ENCODE data around the gene PDZD2. TPM values are rescaled to one million over a fixed set of nuclear protein-coding genes. Genes with fewer than 3 reads are reported as not detected.
"Not testable (repeated sequence)": the region's sequence is repeated elsewhere in the genome, so short reads cannot be mapped to it uniquely, and the experiment has no call there.

PDZD2 gene
- total RNA-seq, 1 donor from 2014 or later = 1.1 TPM

DNA sequence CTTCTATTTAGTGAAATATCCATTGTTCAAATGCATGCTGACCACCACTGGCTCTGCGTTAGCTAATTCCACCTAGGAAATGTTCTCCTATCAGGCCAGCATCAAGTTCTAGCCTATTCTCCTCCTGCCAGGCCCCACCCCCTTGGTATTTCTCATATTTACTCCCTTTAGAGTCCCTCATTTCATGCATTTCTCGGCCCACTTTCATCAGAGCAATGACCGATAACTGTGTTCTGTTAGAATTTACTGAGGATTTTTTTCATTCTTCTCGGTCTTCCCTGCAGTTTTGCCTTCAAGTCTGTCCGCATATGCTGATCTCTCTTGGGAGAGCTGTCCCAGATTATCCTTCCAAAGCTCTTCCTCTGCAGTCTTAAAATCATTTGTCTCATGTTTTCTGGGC is 391.8 kb downstream of the PDZD2 start:
- Mint-ChIP-seq H3K9me3 (no peaks in the 10 kb centered on the region), H3K4me1 (peaks cover 38% of the 10 kb centered on the region), H3K4me3 (no peak overlapping the region), H3K27ac (peak overlapping the region; percentile 5), H3K36me3 (no peaks in the 10 kb centered on the region), H3K27me3 (ENCODE audit: insufficient read depth, low read depth) (peaks cover 7% of the 10 kb centered on the region)
- no peak for DNase-seq (ENCODE audit: low spot score)
- Histone ChIP-seq H3K9ac (no peak overlapping the region), H3K4me1 (peaks cover 14% of the 10 kb centered on the region), H4K20me1 (ENCODE audit: low read depth) (no peaks in the 10 kb centered on the region), H2AFZ (replicated peaks) (no peak overlapping the region), H3K36me3 (no peaks in the 10 kb centered on the region), H3K9me3 (ENCODE audit: low read depth) (no peaks in the 10 kb centered on the region), H3K27me3 (no peaks in the 10 kb centered on the region), H3F3A (ENCODE audit: low read depth) (peaks cover 8% of the 10 kb centered on the region), H3K4me2 (no peak overlapping the region), H3K79me2 (ENCODE audit: low read depth) (no peaks in the 10 kb centered on the region), H3K27ac (no peak overlapping the region), H3K4me3 (no peak overlapping the region)
- TF ChIP-seq EZH2phosphoT487 (IDR thresholded peaks at IDR 0.05) (no peak), EZH2 (IDR thresholded peaks at IDR 0.05) (no peak)
- TF ChIP-seq, protein P1, sequence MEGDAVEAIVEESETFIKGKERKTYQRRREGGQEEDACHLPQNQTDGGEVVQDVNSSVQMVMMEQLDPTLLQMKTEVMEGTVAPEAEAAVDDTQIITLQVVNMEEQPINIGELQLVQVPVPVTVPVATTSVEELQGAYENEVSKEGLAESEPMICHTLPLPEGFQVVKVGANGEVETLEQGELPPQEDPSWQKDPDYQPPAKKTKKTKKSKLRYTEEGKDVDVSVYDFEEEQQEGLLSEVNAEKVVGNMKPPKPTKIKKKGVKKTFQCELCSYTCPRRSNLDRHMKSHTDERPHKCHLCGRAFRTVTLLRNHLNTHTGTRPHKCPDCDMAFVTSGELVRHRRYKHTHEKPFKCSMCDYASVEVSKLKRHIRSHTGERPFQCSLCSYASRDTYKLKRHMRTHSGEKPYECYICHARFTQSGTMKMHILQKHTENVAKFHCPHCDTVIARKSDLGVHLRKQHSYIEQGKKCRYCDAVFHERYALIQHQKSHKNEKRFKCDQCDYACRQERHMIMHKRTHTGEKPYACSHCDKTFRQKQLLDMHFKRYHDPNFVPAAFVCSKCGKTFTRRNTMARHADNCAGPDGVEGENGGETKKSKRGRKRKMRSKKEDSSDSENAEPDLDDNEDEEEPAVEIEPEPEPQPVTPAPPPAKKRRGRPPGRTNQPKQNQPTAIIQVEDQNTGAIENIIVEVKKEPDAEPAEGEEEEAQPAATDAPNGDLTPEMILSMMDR (IDR thresholded peaks at IDR 0.05) = no peak

DNA sequence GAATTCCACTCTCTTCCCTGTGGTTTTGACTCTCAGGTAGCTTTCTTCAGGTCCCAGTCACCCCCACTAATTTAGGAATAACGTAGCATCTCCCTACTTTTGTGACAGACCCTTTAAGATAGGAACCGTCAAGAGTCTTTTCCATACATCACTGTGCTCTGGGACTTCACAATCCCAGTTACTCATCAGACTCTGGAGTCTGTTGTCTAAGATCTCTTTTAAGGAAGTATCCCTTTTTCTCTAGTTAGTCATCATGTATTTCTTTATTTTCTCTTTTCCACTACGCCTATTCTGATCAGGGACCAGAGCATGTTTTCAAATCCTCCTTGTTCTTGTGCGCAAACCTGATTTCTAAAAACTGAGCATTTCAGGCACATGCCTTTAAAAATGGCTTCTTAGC is 392.2 kb downstream of the PDZD2 start:
- no peak overlapping the region for H2AFZ ChIP-seq (replicated peaks)
- H3K9me3 ChIP-seq (ENCODE audit: low read depth) = no peaks in the 10 kb centered on the region
- Mint-ChIP-seq H3K9me3 (no peaks in the 10 kb centered on the region), H3K36me3 (no peaks in the 10 kb centered on the region), H3K4me3 (no peak overlapping the region), H3K4me1 (peaks cover 38% of the 10 kb centered on the region), H3K27me3 (ENCODE audit: insufficient read depth, low read depth) (peaks cover 7% of the 10 kb centered on the region), H3K27ac (peak overlapping the region; percentile 0)
- H3K4me3 ChIP-seq = no peak overlapping the region
- H3K27ac ChIP-seq = no peak overlapping the region
- no peak for DNase-seq (ENCODE audit: low spot score)
- TF ChIP-seq EZH2phosphoT487 (IDR thresholded peaks at IDR 0.05) = no peak
- no peak for TF ChIP-seq EZH2 (IDR thresholded peaks at IDR 0.05)
- TF ChIP-seq, protein P1 (IDR thresholded peaks at IDR 0.05) = no peak
- no peaks in the 10 kb centered on the region for H3K27me3 ChIP-seq
- H3K79me2 ChIP-seq (ENCODE audit: low read depth) = no peaks in the 10 kb centered on the region
- H3K36me3 ChIP-seq = no peaks in the 10 kb centered on the region
- peaks cover 8% of the 10 kb centered on the region for H3F3A ChIP-seq (ENCODE audit: low read depth)
- no peak overlapping the region for H3K4me2 ChIP-seq
- no peaks in the 10 kb centered on the region for H4K20me1 ChIP-seq (ENCODE audit: low read depth)
- H3K9ac ChIP-seq = no peak overlapping the region
- peaks cover 14% of the 10 kb centered on the region for H3K4me1 ChIP-seq

DNA sequence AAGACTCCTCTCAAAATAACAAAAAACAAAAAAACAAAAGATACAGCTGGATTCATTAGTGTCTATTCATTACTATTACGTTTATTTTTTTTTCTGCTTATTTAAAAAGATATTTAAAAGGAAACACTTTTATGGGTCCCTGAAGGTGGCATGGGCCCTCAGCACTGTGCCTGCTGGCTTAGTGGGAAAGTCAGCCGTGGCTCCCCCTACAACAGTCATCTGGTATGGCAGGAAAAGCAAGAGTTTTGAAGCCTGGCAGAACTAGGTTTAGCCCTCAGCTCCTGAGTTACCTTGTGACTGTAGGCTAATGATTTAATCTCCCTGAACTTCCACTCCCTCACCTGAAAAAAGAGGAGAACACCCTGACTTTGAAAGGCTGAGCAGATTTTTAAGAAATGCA is 399.6 kb downstream of the PDZD2 start:
- no peak overlapping the region for H3K9ac ChIP-seq
- Mint-ChIP-seq H3K4me1 (peaks cover 17% of the 10 kb centered on the region), H3K4me3 (no peak overlapping the region), H3K27me3 (ENCODE audit: insufficient read depth, low read depth) (peaks cover 9% of the 10 kb centered on the region), H3K36me3 (peaks cover 7% of the 10 kb centered on the region), H3K9me3 (peaks cover 23% of the 10 kb centered on the region), H3K27ac (no peak overlapping the region)
- no peaks in the 10 kb centered on the region for H4K20me1 ChIP-seq (ENCODE audit: low read depth)
- H3K79me2 ChIP-seq (ENCODE audit: low read depth) = no peaks in the 10 kb centered on the region
- no peaks in the 10 kb centered on the region for H3K9me3 ChIP-seq (ENCODE audit: low read depth)
- H3K4me3 ChIP-seq = no peak overlapping the region
- no peak overlapping the region for H3K4me2 ChIP-seq
- H3K27ac ChIP-seq = no peak overlapping the region
- peaks cover 7% of the 10 kb centered on the region for H3F3A ChIP-seq (ENCODE audit: low read depth)
- H3K36me3 ChIP-seq = no peaks in the 10 kb centered on the region
- no peak for DNase-seq (ENCODE audit: low spot score)
- no peak for TF ChIP-seq EZH2 (IDR thresholded peaks at IDR 0.05)
- TF ChIP-seq EZH2phosphoT487 (IDR thresholded peaks at IDR 0.05) = no peak
- TF ChIP-seq, protein P1 (IDR thresholded peaks at IDR 0.05) = no peak
- H3K27me3 ChIP-seq = no peaks in the 10 kb centered on the region
- H2AFZ ChIP-seq (replicated peaks) = no peak overlapping the region
- H3K4me1 ChIP-seq = peaks cover 6% of the 10 kb centered on the region

DNA sequence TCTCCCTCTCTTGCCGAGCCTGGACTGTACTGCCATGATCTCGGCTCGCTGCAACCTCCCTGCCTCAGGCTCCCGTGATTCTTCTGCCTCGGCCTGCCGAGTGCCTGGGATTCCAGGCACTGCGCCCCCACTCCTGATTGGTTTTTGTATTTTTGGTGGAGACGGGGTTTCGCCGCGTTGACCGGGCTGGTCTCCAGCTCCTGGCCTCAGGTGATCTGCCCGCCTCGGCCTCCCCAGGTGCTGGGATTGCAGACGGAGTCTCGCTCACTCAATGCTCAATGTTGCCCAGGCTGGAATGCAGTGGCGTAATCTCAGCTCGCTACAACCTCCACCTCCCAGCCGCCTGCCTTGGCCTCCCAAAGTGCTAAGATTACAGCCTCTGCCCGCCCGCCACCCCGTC is 400.2 kb downstream of the PDZD2 start:
- H3F3A ChIP-seq (ENCODE audit: low read depth); H3K9ac ChIP-seq; H3K27me3 ChIP-seq; H3K9me3 ChIP-seq (ENCODE audit: low read depth); DNase-seq (ENCODE audit: low spot score); H4K20me1 ChIP-seq (ENCODE audit: low read depth); H2AFZ ChIP-seq (replicated peaks); H3K4me3 ChIP-seq; H3K79me2 ChIP-seq (ENCODE audit: low read depth); H3K27ac ChIP-seq; H3K36me3 ChIP-seq; H3K27ac Mint-ChIP-seq; H3K36me3 Mint-ChIP-seq; H3K4me3 Mint-ChIP-seq; H3K4me1 ChIP-seq; H3K4me2 ChIP-seq: not testable (repeated sequence)
- peaks cover 23% of the 10 kb centered on the region for H3K9me3 Mint-ChIP-seq
- peaks cover 11% of the 10 kb centered on the region for H3K27me3 Mint-ChIP-seq (ENCODE audit: insufficient read depth, low read depth)
- H3K4me1 Mint-ChIP-seq = peaks cover 20% of the 10 kb centered on the region

DNA sequence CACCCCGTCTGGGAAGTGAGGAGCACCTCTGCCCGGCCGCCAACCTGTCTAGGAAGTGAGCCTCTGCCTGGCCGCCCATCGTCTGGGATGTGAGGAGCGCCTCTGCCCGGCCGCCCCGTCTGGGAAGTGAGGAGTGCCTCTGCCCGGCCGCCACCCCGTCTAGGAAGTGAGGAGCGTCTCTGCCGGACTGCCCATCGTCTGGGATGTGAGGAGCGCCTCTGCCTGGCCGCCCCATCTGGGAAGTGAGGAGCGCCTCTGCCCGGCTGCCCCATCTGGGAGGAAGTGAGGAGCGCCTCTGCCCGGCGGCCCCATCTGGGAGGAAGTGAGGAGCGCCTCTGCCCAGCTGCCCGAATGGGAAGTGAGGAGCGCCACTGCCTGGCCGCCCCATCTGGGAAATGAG is 400.7 kb downstream of the PDZD2 start:
- not testable (repeated sequence) for H3K9me3 ChIP-seq (ENCODE audit: low read depth); H3K79me2 ChIP-seq (ENCODE audit: low read depth); H4K20me1 ChIP-seq (ENCODE audit: low read depth); H2AFZ ChIP-seq (replicated peaks); H3K27ac ChIP-seq; DNase-seq (ENCODE audit: low spot score); H3K4me1 ChIP-seq; H3K4me3 Mint-ChIP-seq; H3K27ac Mint-ChIP-seq; H3K36me3 Mint-ChIP-seq; H3F3A ChIP-seq (ENCODE audit: low read depth); H3K4me3 ChIP-seq; H3K27me3 ChIP-seq; H3K4me2 ChIP-seq; H3K36me3 ChIP-seq; H3K9ac ChIP-seq
- Mint-ChIP-seq H3K4me1 (peaks cover 24% of the 10 kb centered on the region), H3K27me3 (ENCODE audit: insufficient read depth, low read depth) (peaks cover 11% of the 10 kb centered on the region), H3K9me3 (peaks cover 23% of the 10 kb centered on the region)

DNA sequence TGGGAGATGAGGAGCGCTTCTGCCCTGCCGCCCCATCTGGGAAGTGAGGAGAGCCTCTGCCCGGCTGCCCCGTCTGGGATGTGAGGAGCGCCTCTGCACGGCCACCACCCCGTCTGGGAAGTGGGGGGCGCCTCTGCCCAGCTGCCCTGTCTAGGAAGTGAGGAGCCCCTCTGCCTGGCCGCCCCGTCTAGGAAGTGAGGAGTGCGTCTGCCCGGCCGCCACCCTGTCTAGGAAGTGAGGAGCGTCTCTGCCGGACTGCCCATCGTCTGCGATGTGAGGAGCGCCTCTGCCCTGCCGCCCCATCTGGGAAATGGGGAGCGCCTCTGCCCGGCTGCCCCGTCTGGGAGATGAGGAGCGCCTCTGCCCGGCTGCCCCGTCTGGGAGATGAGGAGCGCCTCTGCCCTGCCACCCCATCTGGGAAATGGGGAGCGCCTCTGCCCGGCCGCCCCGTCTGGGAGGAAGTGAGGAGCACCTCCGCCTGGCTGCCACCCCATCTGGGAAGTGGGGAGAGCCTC is 401.3 kb downstream of the PDZD2 start:
- H3F3A ChIP-seq (ENCODE audit: low read depth); H3K9ac ChIP-seq; H3K9me3 ChIP-seq (ENCODE audit: low read depth); H3K27ac ChIP-seq; H3K4me3 Mint-ChIP-seq; H3K79me2 ChIP-seq (ENCODE audit: low read depth); H2AFZ ChIP-seq (replicated peaks); H3K36me3 ChIP-seq; H4K20me1 ChIP-seq (ENCODE audit: low read depth); H3K27me3 ChIP-seq; H3K4me1 ChIP-seq; H3K4me2 ChIP-seq; DNase-seq (ENCODE audit: low spot score); H3K4me3 ChIP-seq; H3K27ac Mint-ChIP-seq; H3K36me3 Mint-ChIP-seq: not testable (repeated sequence)
- H3K9me3 Mint-ChIP-seq = peaks cover 23% of the 10 kb centered on the region
- H3K27me3 Mint-ChIP-seq (ENCODE audit: insufficient read depth, low read depth) = peaks cover 11% of the 10 kb centered on the region
- H3K4me1 Mint-ChIP-seq = peaks cover 31% of the 10 kb centered on the region

Data from neural progenitor cell (in vitro differentiated cells).